Subcutaneous adipose tissue (tissue), 4 donors: ENCODE data around the gene SLC40A1. TPM values are rescaled to one million over a fixed set of nuclear protein-coding genes. Genes with fewer than 3 reads are reported as not detected.

Source experiments
- CTCF ChIP-seq: fragments of 450-650 bp; IDR thresholded peaks from one replicate; pipeline ENCODE4 v1.5.1; 2016; ENCODE audit warnings: low read depth, mild to moderate bottlenecking, control low read depth, antibody characterized with exemption, moderate library complexity
- total RNA-seq, 4 donors: library from RNA; depleted of rRNA; stranded (reverse); fragments of >200 nt; gene quantifications; one replicate each; pipeline ENCODE4 v1.1.0, GENCODE V29; 2016

SLC40A1 gene
- 10 to 100 TPM; 54.6 to 78.4 (median 58.2) TPM for total RNA-seq

DNA sequence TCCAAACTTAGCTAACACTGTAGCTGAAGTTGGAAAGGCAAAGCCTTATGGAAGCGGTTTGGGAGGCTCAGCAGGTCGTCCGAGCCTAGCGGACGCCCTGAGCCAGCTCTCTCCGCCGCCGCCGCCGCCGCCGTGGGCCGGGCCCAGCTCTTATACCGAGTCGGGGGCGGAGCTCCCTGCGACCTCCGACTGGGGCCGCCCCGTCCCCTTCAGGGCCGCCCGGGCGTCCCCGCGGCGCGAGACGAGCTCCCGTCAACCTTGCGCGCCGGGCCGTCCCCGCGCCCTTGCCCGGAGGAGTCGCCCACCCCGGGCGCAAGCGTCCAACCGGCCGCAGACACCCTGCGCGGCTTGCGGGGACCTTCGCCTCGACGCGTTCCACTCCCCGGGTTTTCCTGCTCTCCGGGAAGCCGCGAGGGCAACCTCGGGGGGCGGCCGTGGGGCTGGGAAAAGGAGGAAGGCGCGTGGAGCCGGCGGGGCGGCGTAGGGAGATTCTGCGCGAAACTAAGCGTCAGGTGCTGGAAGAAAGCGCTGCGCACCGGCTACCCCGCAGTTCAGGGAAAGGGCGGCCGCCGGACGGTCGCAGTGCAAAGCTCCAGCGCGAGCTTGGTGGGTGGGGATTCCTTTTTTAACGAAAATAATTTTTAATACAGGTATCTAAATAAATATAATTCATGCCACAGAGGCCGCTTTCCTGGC is at the start of gene SLC40A1:
TSS of gene SLC40A1 (minus strand) at position 129 of the 696 bp plus-strand sequence. CDS start 326 bp downstream, outside the sequence.
- no peak for TF ChIP-seq CTCF

DNA sequence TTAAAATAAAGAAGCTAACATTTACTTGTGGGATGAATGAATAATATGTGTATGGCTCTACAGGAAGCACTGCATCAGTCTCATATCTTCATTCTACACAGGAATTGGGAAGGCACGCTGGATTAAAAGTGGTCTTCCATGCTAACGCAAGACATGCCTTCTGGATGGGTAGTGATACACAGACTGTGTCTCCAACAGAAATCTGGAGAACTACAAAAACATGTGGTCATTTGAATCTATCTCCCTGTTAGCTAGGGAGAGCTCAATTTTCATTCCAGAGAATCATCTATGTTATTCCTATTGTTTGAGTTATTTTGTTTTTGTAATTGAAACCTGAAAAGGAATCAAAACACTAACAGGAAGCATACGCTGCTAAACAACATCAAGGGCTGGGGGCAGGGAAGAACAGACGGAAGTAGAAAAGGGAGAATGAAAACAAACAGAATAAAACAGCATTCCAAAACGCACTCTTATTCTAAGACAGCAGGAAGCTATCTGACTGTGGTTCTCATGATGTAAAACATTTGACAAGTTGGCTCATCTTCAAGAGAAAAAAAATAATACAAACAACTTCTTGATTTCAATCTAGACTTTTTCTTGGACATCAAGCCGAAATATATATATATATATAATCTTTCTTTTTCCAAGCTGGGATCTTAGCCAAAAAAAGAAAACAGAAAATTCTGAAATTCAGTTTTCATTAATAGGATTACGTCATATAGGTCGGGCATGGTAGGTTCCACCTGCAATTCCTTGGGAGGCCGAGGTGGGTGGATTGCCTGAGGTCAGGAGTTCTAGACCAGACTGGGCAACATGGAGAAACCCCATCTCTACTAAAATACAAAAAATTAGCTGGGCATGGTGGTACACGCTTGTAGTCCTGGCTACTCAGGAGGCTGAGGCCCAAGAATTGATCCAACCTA is 49.2 kb upstream of the SLC40A1 start:
- no peak for TF ChIP-seq CTCF

GRCh38 chr2:189628817-189629530 is 48.4 kb upstream of the SLC40A1 start:
- no peak for TF ChIP-seq CTCF

- TF ChIP-seq CTCF: no peak
Observed at GRCh38 chr2:189627789-189628188, 47.2 kb upstream of the SLC40A1 start.

- TF ChIP-seq CTCF: no peak
Observed at GRCh38 chr2:189625636-189626035, 45.0 kb upstream of the SLC40A1 start.

- TF ChIP-seq CTCF: no peak
Observed at GRCh38 chr2:189624648-189625355, 44.2 kb upstream of the SLC40A1 start.
